Neural cell (in vitro differentiated cells): ENCODE data around the gene SYTL3. TPM values are rescaled to one million over a fixed set of nuclear protein-coding genes. Genes with fewer than 3 reads are reported as not detected.

Experiments
- H2AFZ ChIP-seq: fragments of 200-600, 300-800 bp; sonication (generic), shearing (Covaris generic); 2 replicates; pipeline ENCODE4 v1.6.0; 2014; ENCODE audit warnings: low read depth, mild to moderate bottlenecking, antibody characterized with exemption, low read length, moderate library complexity
- H3F3A ChIP-seq: fragments of 200-600 bp; shearing (Covaris generic); 2 replicates; pipeline ENCODE4 v1.6.1; 2016; ENCODE audit warnings: mild to moderate bottlenecking, moderate library complexity, mixed read lengths, antibody characterized with exemption, low read length; ENCODE audit not compliant: insufficient read depth, poor library complexity, severe bottlenecking
- H3K27ac ChIP-seq: fragments of 200-600, 300-800 bp; sonication (generic), shearing (Covaris generic); 2 replicates; pipeline ENCODE4 v1.5.1; 2014; ENCODE audit warnings: mild to moderate bottlenecking, low read length, moderate library complexity
- H3K27me3 ChIP-seq: fragments of 300-800, 200-600 bp; sonication (generic), shearing (Covaris generic); 2 replicates; pipeline ENCODE4 v1.6.0; 2014; ENCODE audit warnings: mild to moderate bottlenecking, low read depth, low read length, moderate library complexity; ENCODE audit not compliant: insufficient read depth
- H3K36me3 ChIP-seq: fragments of 300-800, 200-600 bp; sonication (generic), shearing (Covaris generic); 2 replicates; pipeline ENCODE4 v1.5.1; 2014; ENCODE audit warnings: mild to moderate bottlenecking, antibody characterized with exemption, low read length, moderate library complexity; ENCODE audit not compliant: insufficient read depth
- H3K4me2 ChIP-seq: fragments of 300-800, 200-600 bp; sonication (generic), shearing (Covaris generic); 2 replicates; pipeline ENCODE4 v1.6.0; 2014; ENCODE audit warnings: mild to moderate bottlenecking, low read length
- H3K4me3 ChIP-seq: fragments of 300-800, 200-600 bp; sonication (generic), shearing (Covaris generic); 2 replicates; pipeline ENCODE4 v1.5.1; 2014; ENCODE audit warnings: mild to moderate bottlenecking, low read length, moderate library complexity
- H3K79me2 ChIP-seq: fragments of 200-600 bp; shearing (Covaris generic); replicated peaks from 2 replicates; pipeline ENCODE4 v1.6.0; 2014; ENCODE audit warnings: mild to moderate bottlenecking, low read length, moderate library complexity; ENCODE audit not compliant: insufficient read depth
- H3K9ac ChIP-seq: fragments of 300-800, 200-600 bp; sonication (generic), shearing (Covaris generic); 2 replicates; pipeline ENCODE4 v1.6.1; 2016; ENCODE audit warnings: mild to moderate bottlenecking, low read length, mixed read lengths
- H3K9me2 ChIP-seq: fragments of 200-600 bp; shearing (Covaris generic); 2 replicates; pipeline ENCODE4 v1.6.1; 2016; ENCODE audit warnings: mild to moderate bottlenecking, low read length, mixed read lengths; ENCODE audit not compliant: insufficient read depth
- H3K9me3 ChIP-seq: fragments of 200-600, 300-800 bp; sonication (generic), shearing (Covaris generic); 2 replicates; pipeline ENCODE4 v1.6.1; 2016; ENCODE audit warnings: mild to moderate bottlenecking, mixed run types, low read length, moderate library complexity, mixed read lengths
- H4K20me1 ChIP-seq: fragments of 200-600 bp; shearing (Covaris generic); 2 replicates; pipeline ENCODE4 v1.6.1; 2016; ENCODE audit warnings: mild to moderate bottlenecking, mixed run types; ENCODE audit not compliant: insufficient read depth
- CTCF ChIP-seq: fragments of 450-650 bp; IDR thresholded peaks from 2 replicates; pipeline ENCODE4 v1.5.1; 2014; ENCODE audit warnings: antibody characterized with exemption, mild to moderate bottlenecking, moderate library complexity; ENCODE audit not compliant: poor library complexity, severe bottlenecking
- EP300 ChIP-seq: fragments of 450-650 bp; conservative IDR thresholded peaks from 2 replicates; pipeline ENCODE4 v1.6.1; 2014; ENCODE audit warnings: antibody characterized with exemption, mild to moderate bottlenecking, moderate library complexity; ENCODE audit not compliant: poor library complexity, severe bottlenecking
- EZH2 ChIP-seq: fragments of 200-600, 300-800 bp; shearing (Covaris generic), sonication (generic); IDR thresholded peaks from 2 replicates; pipeline ENCODE4 v1.6.1; 2014; ENCODE audit warnings: antibody characterized with exemption, low read length, borderline replicate concordance, mild to moderate bottlenecking; ENCODE audit not compliant: insufficient read depth, poor library complexity, severe bottlenecking
- MXI1 ChIP-seq: fragments of 450-650 bp; conservative IDR thresholded peaks from 2 replicates; pipeline ENCODE4 v1.6.1; 2014; ENCODE audit warnings: antibody characterized with exemption, mild to moderate bottlenecking; ENCODE audit not compliant: poor library complexity, severe bottlenecking
- POLR2AphosphoS5 ChIP-seq: IDR thresholded peaks from 2 replicates; pipeline ENCODE4 v1.6.1; 2012
- RAD21 ChIP-seq: fragments of 450-650 bp; conservative IDR thresholded peaks from 2 replicates; pipeline ENCODE4 v1.6.1; 2014; ENCODE audit warnings: antibody characterized with exemption, mild to moderate bottlenecking, moderate library complexity
- REST ChIP-seq: IDR thresholded peaks from 2 replicates; pipeline ENCODE4 v1.6.1; 2012; ENCODE audit warnings: borderline replicate concordance
- SMC3 ChIP-seq: fragments of 450-650 bp; conservative IDR thresholded peaks from 2 replicates; pipeline ENCODE4 v1.6.1; 2014; ENCODE audit warnings: antibody characterized with exemption, mild to moderate bottlenecking, moderate library complexity; ENCODE audit not compliant: poor library complexity
- TAF1 ChIP-seq: IDR thresholded peaks from 2 replicates; pipeline ENCODE4 v1.6.1; 2012; ENCODE audit warnings: low read depth
- polyA plus RNA-seq: library from polyadenylated mRNA; depleted of rRNA; stranded (reverse); fragments of >200 nt; gene quantifications from 2 replicates; pipeline ENCODE4 v1.2.3, GENCODE V29; 2014

The SYTL3 gene
- polyA plus RNA-seq, 1 donor from 2014 or later = 2.1 TPM

DNA sequence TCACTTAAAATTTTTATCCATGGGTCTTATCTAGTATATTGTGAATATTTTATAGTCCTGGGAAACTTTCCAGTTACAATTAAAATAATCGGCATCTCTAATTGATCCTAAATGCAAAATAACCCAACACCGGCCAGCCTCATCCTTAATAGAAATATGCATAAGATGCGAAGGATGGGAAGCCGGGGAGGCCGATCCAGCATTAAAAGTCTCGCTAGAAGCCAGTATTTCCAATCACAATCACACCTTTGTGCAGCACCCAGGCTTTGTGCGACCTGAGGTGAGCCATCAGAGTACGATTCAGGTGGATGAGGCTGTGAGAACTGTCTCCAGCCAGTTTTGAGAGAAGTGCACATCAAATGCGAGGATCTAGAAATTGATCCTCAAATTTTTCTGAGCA lies 104.0 kb downstream of the SYTL3 start:
- no peaks in the 10 kb centered on the region for H3K27me3 ChIP-seq
- no peaks in the 10 kb centered on the region for H3K36me3 ChIP-seq
- no peaks in the 10 kb centered on the region for H3K9me3 ChIP-seq
- H3F3A ChIP-seq = no peaks in the 10 kb centered on the region
- H3K4me3 ChIP-seq = no peak overlapping the region
- H3K9me2 ChIP-seq = no peaks in the 10 kb centered on the region
- H3K79me2 ChIP-seq = no peaks in the 10 kb centered on the region
- no peaks in the 10 kb centered on the region for H4K20me1 ChIP-seq
- H3K27ac ChIP-seq = no peak overlapping the region
- no peak overlapping the region for H3K4me2 ChIP-seq
- no peak for TF ChIP-seq REST
- no peak for TF ChIP-seq MXI1
- TF ChIP-seq EZH2 = no peak
- TF ChIP-seq CTCF = no peak
- TF ChIP-seq RAD21 = no peak
- TF ChIP-seq SMC3 = no peak
- no peak for TF ChIP-seq EP300
- H3K9ac ChIP-seq = no peak overlapping the region
- no peak overlapping the region for H2AFZ ChIP-seq

DNA sequence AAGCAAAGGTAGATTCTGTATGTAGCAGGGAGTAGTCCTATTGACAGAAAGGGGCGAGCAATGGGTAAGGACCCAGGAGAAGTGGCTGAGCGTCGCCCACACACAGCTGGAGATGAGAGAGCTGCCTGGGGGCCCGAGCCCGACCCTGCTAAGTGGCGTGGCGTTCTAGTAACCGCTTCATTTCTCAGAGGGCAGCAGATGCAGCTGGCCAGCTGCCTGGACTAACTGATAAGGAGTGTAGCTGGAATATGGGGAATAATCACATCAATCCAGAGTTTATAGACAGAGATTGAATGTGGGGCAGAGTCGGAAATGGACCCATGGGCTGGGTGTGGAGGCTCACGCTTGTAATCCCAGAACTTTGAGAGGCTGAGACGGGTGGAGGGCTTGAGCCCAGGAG lies 104.9 kb downstream of the SYTL3 start:
- Histone ChIP-seq H3K9me3 (no peaks in the 10 kb centered on the region), H3K79me2 (no peaks in the 10 kb centered on the region), H3K36me3 (no peaks in the 10 kb centered on the region), H3F3A (no peaks in the 10 kb centered on the region), H3K9ac (no peak overlapping the region), H3K9me2 (no peaks in the 10 kb centered on the region), H2AFZ (no peak overlapping the region), H3K4me3 (no peak overlapping the region), H3K27ac (no peak overlapping the region), H4K20me1 (no peaks in the 10 kb centered on the region), H3K4me2 (no peak overlapping the region), H3K27me3 (no peaks in the 10 kb centered on the region)
- TF ChIP-seq TAF1 (no peak), POLR2AphosphoS5 (no peak), EZH2 (no peak), SMC3 (no peak), MXI1 (no peak), RAD21 (no peak), EP300 (no peak), REST (no peak), CTCF (no peak)
